ENCODE data around the gene HIP1.

HIP1 gene

GRCh38 chr7:75617634-75618234, 121.0 kb downstream of the HIP1 start:
- Histone ChIP-seq H3K36me3 (ENCODE audit: control insufficient read depth, low read length) (no peaks in the 10 kb centered on the region), H3K4me1 (ENCODE audit: control insufficient read depth, low read length) (peaks cover 52% of the 10 kb centered on the region)

GRCh38 chr7:75616421-75617167, 122.1 kb downstream of the HIP1 start:
- TF ChIP-seq EZH2phosphoT487 (IDR thresholded peaks at IDR 0.05; ENCODE audit: borderline replicate concordance, low read length): no peak
- TF ChIP-seq, protein P1, sequence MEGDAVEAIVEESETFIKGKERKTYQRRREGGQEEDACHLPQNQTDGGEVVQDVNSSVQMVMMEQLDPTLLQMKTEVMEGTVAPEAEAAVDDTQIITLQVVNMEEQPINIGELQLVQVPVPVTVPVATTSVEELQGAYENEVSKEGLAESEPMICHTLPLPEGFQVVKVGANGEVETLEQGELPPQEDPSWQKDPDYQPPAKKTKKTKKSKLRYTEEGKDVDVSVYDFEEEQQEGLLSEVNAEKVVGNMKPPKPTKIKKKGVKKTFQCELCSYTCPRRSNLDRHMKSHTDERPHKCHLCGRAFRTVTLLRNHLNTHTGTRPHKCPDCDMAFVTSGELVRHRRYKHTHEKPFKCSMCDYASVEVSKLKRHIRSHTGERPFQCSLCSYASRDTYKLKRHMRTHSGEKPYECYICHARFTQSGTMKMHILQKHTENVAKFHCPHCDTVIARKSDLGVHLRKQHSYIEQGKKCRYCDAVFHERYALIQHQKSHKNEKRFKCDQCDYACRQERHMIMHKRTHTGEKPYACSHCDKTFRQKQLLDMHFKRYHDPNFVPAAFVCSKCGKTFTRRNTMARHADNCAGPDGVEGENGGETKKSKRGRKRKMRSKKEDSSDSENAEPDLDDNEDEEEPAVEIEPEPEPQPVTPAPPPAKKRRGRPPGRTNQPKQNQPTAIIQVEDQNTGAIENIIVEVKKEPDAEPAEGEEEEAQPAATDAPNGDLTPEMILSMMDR (IDR thresholded peaks at IDR 0.05; ENCODE audit: low read depth, low read length, poor library complexity, severe bottlenecking): no peak
- Histone ChIP-seq H3K27ac (ENCODE audit: low read depth, low read length) (no peak overlapping the region), H3K4me1 (ENCODE audit: control insufficient read depth, low read length) (peaks cover 48% of the 10 kb centered on the region), H3K9me3 (ENCODE audit: control insufficient read depth, insufficient read depth, low read length) (no peaks in the 10 kb centered on the region), H3K4me2 (ENCODE audit: low read length) (no peak overlapping the region), H3K4me3 (ENCODE audit: low read length) (no peak overlapping the region), H3F3A (ENCODE audit: control insufficient read depth, insufficient read depth) (no peaks in the 10 kb centered on the region), H3K27me3 (ENCODE audit: control insufficient read depth, low read length) (peaks cover 4% of the 10 kb centered on the region; the same call in 1 of the 2 replicates), H3K36me3 (ENCODE audit: control insufficient read depth, low read length) (no peaks in the 10 kb centered on the region), H4K20me1 (ENCODE audit: control insufficient read depth, insufficient read depth, low read depth, low read length) (no peaks in the 10 kb centered on the region), H3K79me2 (ENCODE audit: control insufficient read depth, low read length) (no peaks in the 10 kb centered on the region), H3K9me2 (replicated peaks; ENCODE audit: control insufficient read depth, low read length) (no peaks in the 10 kb centered on the region)

More at GRCh38 chr7:75617634-75618234, 121.0 kb downstream of the HIP1 start:
- Histone ChIP-seq H3K9me3 (ENCODE audit: control insufficient read depth, insufficient read depth, low read length) (no peaks in the 10 kb centered on the region), H3K27ac (ENCODE audit: low read depth, low read length) (no peak overlapping the region), H3F3A (ENCODE audit: control insufficient read depth, insufficient read depth) (no peaks in the 10 kb centered on the region), H3K9me2 (replicated peaks; ENCODE audit: control insufficient read depth, low read length) (no peaks in the 10 kb centered on the region), H3K79me2 (ENCODE audit: control insufficient read depth, low read length) (no peaks in the 10 kb centered on the region), H3K4me2 (ENCODE audit: low read length) (no peak overlapping the region), H3K27me3 (ENCODE audit: control insufficient read depth, low read length) (peaks cover 7% of the 10 kb centered on the region; the same call in 1 of the 2 replicates), H4K20me1 (ENCODE audit: control insufficient read depth, insufficient read depth, low read depth, low read length) (no peaks in the 10 kb centered on the region), H3K4me3 (ENCODE audit: low read length) (no peak overlapping the region)
- TF ChIP-seq EZH2phosphoT487 (IDR thresholded peaks at IDR 0.05; ENCODE audit: borderline replicate concordance, low read length): no peak
- TF ChIP-seq, protein P1 (IDR thresholded peaks at IDR 0.05; ENCODE audit: low read depth, low read length, poor library complexity, severe bottlenecking): no peak

DNA sequence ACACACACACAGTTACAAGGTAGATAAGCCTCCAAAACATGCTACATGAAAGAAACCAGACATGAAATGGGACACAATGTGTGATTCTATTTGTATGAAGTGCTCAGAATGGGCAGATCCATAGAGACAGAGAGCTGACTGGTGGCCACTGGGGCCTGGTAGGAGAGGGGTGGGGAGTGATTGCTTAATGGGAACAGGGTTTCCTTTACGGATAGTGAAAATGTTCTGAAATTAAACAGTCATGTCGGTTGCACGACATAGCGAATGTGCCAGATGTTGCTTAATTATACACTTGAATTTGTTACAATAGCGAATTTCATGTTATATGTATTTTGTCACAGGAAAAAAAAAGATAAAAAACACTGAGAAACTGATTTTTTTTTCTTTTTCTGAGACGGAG, 124.3 kb downstream of the HIP1 start:
- H3K4me3 ChIP-seq (ENCODE audit: low read length): no peak overlapping the region
- H3F3A ChIP-seq (ENCODE audit: control insufficient read depth, insufficient read depth): no peaks in the 10 kb centered on the region
- TF ChIP-seq EZH2phosphoT487 (IDR thresholded peaks at IDR 0.05; ENCODE audit: borderline replicate concordance, low read length): no peak
- TF ChIP-seq, protein P1 (IDR thresholded peaks at IDR 0.05; ENCODE audit: low read depth, low read length, poor library complexity, severe bottlenecking): no peak
- H3K9me3 ChIP-seq (ENCODE audit: control insufficient read depth, insufficient read depth, low read length): no peaks in the 10 kb centered on the region
- H3K4me1 ChIP-seq (ENCODE audit: control insufficient read depth, low read length): peaks cover 26% of the 10 kb centered on the region
- no peaks in the 10 kb centered on the region for H3K9me2 ChIP-seq (replicated peaks; ENCODE audit: control insufficient read depth, low read length)
- H3K36me3 ChIP-seq (ENCODE audit: control insufficient read depth, low read length): no peaks in the 10 kb centered on the region
- H3K27me3 ChIP-seq (ENCODE audit: control insufficient read depth, low read length): peaks cover 2% of the 10 kb centered on the region; the same call in 1 of the 2 replicates
- no peak overlapping the region for H3K27ac ChIP-seq (ENCODE audit: low read depth, low read length)
- H4K20me1 ChIP-seq (ENCODE audit: control insufficient read depth, insufficient read depth, low read depth, low read length): no peaks in the 10 kb centered on the region
- no peaks in the 10 kb centered on the region for H3K79me2 ChIP-seq (ENCODE audit: control insufficient read depth, low read length)
- H3K4me2 ChIP-seq (ENCODE audit: low read length): no peak overlapping the region
